Measurements from ENCODE around the gene KNDC1.

Gene KNDC1

GRCh38 chr10:133127291-133128125 lies 32.5 kb upstream of the KNDC1 start:
- no peaks in the 10 kb centered on the region for H3K9me3 ChIP-seq (ENCODE audit: control insufficient read depth in 1 of 2, low read length in 2 of 2)
- no peak overlapping the region for H3K27ac ChIP-seq (ENCODE audit: low read length)
- H3K36me3 ChIP-seq (ENCODE audit: control insufficient read depth in 1 of 2, insufficient read depth in 2 of 2, low read length in 2 of 2), result no peaks in the 10 kb centered on the region
- no peak overlapping the region for H3K4me3 ChIP-seq (ENCODE audit: low read depth in 1 of 2, low read length in 2 of 2)
- peaks cover 4% of the 10 kb centered on the region for H3K27me3 ChIP-seq (ENCODE audit: low read depth, low read length)
- no peaks in the 10 kb centered on the region for H3K4me1 ChIP-seq (ENCODE audit: control insufficient read depth in 1 of 2, insufficient read depth in 2 of 2, low read length in 2 of 2)

GRCh38 chr10:133128126-133129070 lies 31.6 kb upstream of the KNDC1 start:
- H3K27ac ChIP-seq (ENCODE audit: low read length), result no peak overlapping the region
- H3K27me3 ChIP-seq (ENCODE audit: low read depth, low read length), result peaks cover 4% of the 10 kb centered on the region
- no peaks in the 10 kb centered on the region for H3K4me1 ChIP-seq (ENCODE audit: control insufficient read depth in 1 of 2, insufficient read depth in 2 of 2, low read length in 2 of 2)
- H3K9me3 ChIP-seq (ENCODE audit: control insufficient read depth in 1 of 2, low read length in 2 of 2), result no peaks in the 10 kb centered on the region
- H3K36me3 ChIP-seq (ENCODE audit: control insufficient read depth in 1 of 2, insufficient read depth in 2 of 2, low read length in 2 of 2), result no peaks in the 10 kb centered on the region
- H3K4me3 ChIP-seq (ENCODE audit: low read depth in 1 of 2, low read length in 2 of 2), result no peak overlapping the region

- no peaks in the 10 kb centered on the region for H3K36me3 ChIP-seq (ENCODE audit: control insufficient read depth in 1 of 2, insufficient read depth in 2 of 2, low read length in 2 of 2)
- H3K4me3 ChIP-seq (ENCODE audit: low read depth in 1 of 2, low read length in 2 of 2), result no peak overlapping the region
- no peaks in the 10 kb centered on the region for H3K9me3 ChIP-seq (ENCODE audit: control insufficient read depth in 1 of 2, low read length in 2 of 2)
- H3K4me1 ChIP-seq (ENCODE audit: control insufficient read depth in 1 of 2, insufficient read depth in 2 of 2, low read length in 2 of 2), result no peaks in the 10 kb centered on the region
- peaks cover 3% of the 10 kb centered on the region for H3K27me3 ChIP-seq (ENCODE audit: low read depth, low read length)
- H3K27ac ChIP-seq (ENCODE audit: low read length), result no peak overlapping the region
Observed at GRCh38 chr10:133129071-133129858, 30.8 kb upstream of the KNDC1 start.

GRCh38 chr10:133129859-133130495 lies 30.0 kb upstream of the KNDC1 start:
- Histone ChIP-seq H3K27ac (ENCODE audit: low read length) (no peak overlapping the region), H3K36me3 (ENCODE audit: control insufficient read depth in 1 of 2, insufficient read depth in 2 of 2, low read length in 2 of 2) (no peaks in the 10 kb centered on the region), H3K4me3 (ENCODE audit: low read depth in 1 of 2, low read length in 2 of 2) (no peak overlapping the region), H3K27me3 (ENCODE audit: low read depth, low read length) (no peaks in the 10 kb centered on the region), H3K4me1 (ENCODE audit: control insufficient read depth in 1 of 2, insufficient read depth in 2 of 2, low read length in 2 of 2) (no peaks in the 10 kb centered on the region), H3K9me3 (ENCODE audit: control insufficient read depth in 1 of 2, low read length in 2 of 2) (no peaks in the 10 kb centered on the region)

DNA sequence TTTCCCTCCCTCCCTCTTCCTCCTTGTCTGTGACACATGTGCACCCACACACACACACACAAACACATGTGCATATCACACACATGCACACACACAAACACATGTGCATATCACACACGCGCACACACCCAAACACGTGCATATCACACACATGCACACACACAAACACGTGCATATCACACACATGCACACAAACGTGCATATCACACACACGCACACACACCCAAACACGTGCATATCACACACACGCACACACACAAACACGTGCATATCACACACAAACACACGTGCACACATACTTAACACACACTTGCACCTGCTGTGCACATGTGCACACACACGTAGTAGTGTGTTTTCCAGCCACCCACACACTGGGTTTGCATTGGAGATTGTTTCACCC lies 29.4 kb upstream of the KNDC1 start:
- H3K4me1 ChIP-seq (ENCODE audit: control insufficient read depth in 1 of 2, insufficient read depth in 2 of 2, low read length in 2 of 2), result no peaks in the 10 kb centered on the region
- no peaks in the 10 kb centered on the region for H3K27me3 ChIP-seq (ENCODE audit: low read depth, low read length)
- H3K9me3 ChIP-seq (ENCODE audit: control insufficient read depth in 1 of 2, low read length in 2 of 2), result no peaks in the 10 kb centered on the region
- no peak overlapping the region for H3K27ac ChIP-seq (ENCODE audit: low read length)
- H3K36me3 ChIP-seq (ENCODE audit: control insufficient read depth in 1 of 2, insufficient read depth in 2 of 2, low read length in 2 of 2), result no peaks in the 10 kb centered on the region
- no peak overlapping the region for H3K4me3 ChIP-seq (ENCODE audit: low read depth in 1 of 2, low read length in 2 of 2)

GRCh38 chr10:133131053-133131452 lies 29.0 kb upstream of the KNDC1 start:
- H3K4me1 ChIP-seq (ENCODE audit: control insufficient read depth in 1 of 2, insufficient read depth in 2 of 2, low read length in 2 of 2), result no peaks in the 10 kb centered on the region
- H3K36me3 ChIP-seq (ENCODE audit: control insufficient read depth in 1 of 2, insufficient read depth in 2 of 2, low read length in 2 of 2), result no peaks in the 10 kb centered on the region
- H3K27ac ChIP-seq (ENCODE audit: low read length), result no peak overlapping the region
- no peaks in the 10 kb centered on the region for H3K9me3 ChIP-seq (ENCODE audit: control insufficient read depth in 1 of 2, low read length in 2 of 2)
- no peak overlapping the region for H3K4me3 ChIP-seq (ENCODE audit: low read depth in 1 of 2, low read length in 2 of 2)
- no peaks in the 10 kb centered on the region for H3K27me3 ChIP-seq (ENCODE audit: low read depth, low read length)

DNA sequence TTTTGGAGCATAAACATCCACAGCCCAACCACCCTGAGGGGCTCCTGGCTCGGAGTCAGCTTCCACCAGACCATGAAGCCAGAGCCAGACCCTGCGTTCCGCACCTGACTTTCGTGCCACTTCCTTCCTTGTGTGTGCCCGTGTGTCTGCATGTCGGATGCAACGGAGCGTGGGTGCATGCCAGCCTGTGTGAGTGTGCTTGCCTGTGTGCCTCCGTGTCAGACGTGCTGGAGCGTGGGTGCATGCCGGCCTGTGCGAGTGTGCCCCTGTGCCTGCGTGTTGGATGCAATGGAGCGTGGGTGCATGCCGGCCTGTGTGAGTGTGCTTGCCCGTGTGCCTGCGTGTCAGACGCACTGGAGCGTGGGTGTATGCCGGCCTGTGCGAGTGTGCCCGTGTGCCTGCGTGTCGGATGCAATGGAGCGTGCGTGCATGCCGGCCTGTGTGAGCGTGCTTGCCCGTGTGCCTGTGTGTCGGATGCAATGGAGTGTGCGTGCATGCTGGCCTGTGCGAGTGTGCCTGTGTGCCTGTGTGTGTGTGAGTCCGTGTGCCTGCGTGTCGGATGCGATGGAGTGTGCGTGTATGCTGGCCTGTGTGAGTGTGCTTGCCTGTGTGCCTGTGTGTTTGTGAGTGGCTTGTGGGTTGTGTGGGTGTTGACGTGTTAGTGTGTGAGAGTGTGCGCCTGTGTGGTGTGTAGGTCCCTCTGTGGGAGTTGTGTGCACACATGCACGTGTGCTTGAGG lies 28.1 kb upstream of the KNDC1 start:
- H3K9me3 ChIP-seq (ENCODE audit: control insufficient read depth in 1 of 2, low read length in 2 of 2), result no peaks in the 10 kb centered on the region
- no peaks in the 10 kb centered on the region for H3K4me1 ChIP-seq (ENCODE audit: control insufficient read depth in 1 of 2, insufficient read depth in 2 of 2, low read length in 2 of 2)
- H3K36me3 ChIP-seq (ENCODE audit: control insufficient read depth in 1 of 2, insufficient read depth in 2 of 2, low read length in 2 of 2), result no peaks in the 10 kb centered on the region
- no peak overlapping the region for H3K4me3 ChIP-seq (ENCODE audit: low read depth in 1 of 2, low read length in 2 of 2)
- H3K27ac ChIP-seq (ENCODE audit: low read length), result no peak overlapping the region
- H3K27me3 ChIP-seq (ENCODE audit: low read depth, low read length), result no peaks in the 10 kb centered on the region

DNA sequence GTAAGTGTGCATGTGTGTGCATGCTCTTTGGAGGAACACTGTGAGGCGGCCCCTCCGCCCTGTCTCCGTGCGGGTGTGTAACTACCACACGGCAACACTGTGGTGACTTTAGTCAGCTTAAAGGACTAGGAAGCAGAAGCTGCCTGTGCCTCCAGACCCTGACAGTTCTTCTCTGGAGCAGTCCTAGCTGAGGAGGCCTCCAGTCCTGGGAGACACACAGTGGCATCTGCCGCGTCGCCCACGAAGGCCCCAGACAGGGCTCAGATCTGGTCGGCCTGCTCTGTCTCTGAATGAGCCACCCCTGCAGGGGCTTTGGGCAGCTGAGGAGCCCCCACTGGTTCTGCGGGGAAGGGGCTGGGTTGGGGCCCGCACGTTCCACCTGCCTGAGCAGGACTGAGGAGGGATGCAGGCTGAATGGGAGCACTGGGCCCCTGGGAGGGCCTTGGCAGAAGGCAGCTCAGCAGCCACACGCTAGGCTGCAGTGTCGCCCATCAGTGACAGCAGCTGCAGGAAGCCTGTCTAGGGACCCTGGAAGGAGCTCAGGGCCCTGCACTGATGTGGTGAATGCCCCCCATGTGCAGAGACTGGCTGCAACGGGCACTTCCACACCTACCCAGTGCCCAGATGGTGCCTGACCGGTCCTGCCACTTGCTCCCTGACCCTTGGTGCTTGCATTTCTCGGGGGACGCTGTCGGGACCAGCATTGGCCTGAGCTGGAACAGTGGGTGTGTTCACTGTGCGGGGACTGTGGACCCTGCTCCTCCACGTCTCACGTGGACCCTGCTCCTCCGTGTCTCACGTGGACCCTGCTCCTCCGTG lies 27.3 kb upstream of the KNDC1 start:
- no peaks in the 10 kb centered on the region for H3K9me3 ChIP-seq (ENCODE audit: control insufficient read depth in 1 of 2, low read length in 2 of 2)
- no peak overlapping the region for H3K27ac ChIP-seq (ENCODE audit: low read length)
- no peak overlapping the region for H3K4me3 ChIP-seq (ENCODE audit: low read depth in 1 of 2, low read length in 2 of 2)
- no peaks in the 10 kb centered on the region for H3K27me3 ChIP-seq (ENCODE audit: low read depth, low read length)
- H3K36me3 ChIP-seq (ENCODE audit: control insufficient read depth in 1 of 2, insufficient read depth in 2 of 2, low read length in 2 of 2), result no peaks in the 10 kb centered on the region
- H3K4me1 ChIP-seq (ENCODE audit: control insufficient read depth in 1 of 2, insufficient read depth in 2 of 2, low read length in 2 of 2), result no peaks in the 10 kb centered on the region

DNA sequence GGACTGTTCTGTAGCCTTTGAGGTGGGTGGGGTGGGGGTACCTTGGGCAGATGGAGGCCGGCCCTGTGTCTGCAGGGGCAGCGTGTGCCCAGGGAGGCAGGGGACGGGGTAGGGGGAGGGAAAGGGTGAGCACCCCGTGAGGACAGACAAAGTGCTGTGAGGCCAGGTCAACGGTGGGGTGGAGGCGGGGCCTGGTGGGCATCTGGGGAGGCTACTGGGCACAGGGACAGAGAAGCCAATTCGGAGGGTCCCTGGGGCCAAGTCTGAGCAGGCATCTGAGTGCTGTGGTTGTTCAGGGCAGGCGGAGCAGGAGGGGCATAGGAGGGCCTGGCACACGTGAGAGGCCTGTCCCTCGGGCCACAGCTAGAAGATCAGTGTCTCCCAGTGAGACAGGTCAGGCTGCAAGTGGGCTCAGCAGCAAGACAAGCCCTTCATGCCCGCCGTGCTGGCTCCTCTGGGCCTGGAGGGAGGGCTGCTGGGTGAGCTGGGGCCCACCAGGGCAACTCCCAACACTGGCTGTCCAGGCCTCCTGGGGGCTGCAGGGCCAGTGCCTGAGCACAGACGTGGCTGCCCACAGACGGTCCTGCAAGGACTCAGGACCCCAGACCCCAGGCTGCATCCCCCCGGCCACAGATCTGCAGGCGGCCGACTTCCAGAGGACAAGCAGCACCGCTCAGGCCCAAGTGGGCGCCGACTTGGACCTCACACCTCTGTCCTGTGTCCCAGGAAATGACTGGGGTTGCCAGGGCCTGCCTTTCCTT lies 26.4 kb upstream of the KNDC1 start:
- Histone ChIP-seq H3K4me1 (ENCODE audit: control insufficient read depth in 1 of 2, insufficient read depth in 2 of 2, low read length in 2 of 2) (no peaks in the 10 kb centered on the region), H3K4me3 (ENCODE audit: low read depth in 1 of 2, low read length in 2 of 2) (no peak overlapping the region), H3K36me3 (ENCODE audit: control insufficient read depth in 1 of 2, insufficient read depth in 2 of 2, low read length in 2 of 2) (no peaks in the 10 kb centered on the region), H3K9me3 (ENCODE audit: control insufficient read depth in 1 of 2, low read length in 2 of 2) (no peaks in the 10 kb centered on the region), H3K27ac (ENCODE audit: low read length) (no peak overlapping the region), H3K27me3 (ENCODE audit: low read depth, low read length) (no peaks in the 10 kb centered on the region)

Measured in muscle layer of duodenum (tissue), 2 donors.